ENCODE measurements around the gene FADS6.

GRCh38 chr17:74859459-74860228 lies 33.8 kb downstream of the FADS6 start, which contains the start of gene GRIN2C:
- TF ChIP-seq YY1 (IDR thresholded peaks at IDR 0.05; ENCODE audit: insufficient read depth, insufficient read length) = no peak
- TF ChIP-seq ZNF274 (IDR thresholded peaks at IDR 0.05; ENCODE audit: low read depth, low read length) = no peak
